ENCODE results near the gene DNA2. TPM values are rescaled to one million over a fixed set of nuclear protein-coding genes. Genes with fewer than 3 reads are reported as not detected.
"Not testable (repeated sequence)": the region's sequence is repeated elsewhere in the genome, so short reads cannot be mapped to it uniquely, and the experiment has no call there.

DNA2 gene
- total and polyA plus RNA-seq, 2 experiments from 2014 or later, result 3.4 to 8.1 TPM

DNA sequence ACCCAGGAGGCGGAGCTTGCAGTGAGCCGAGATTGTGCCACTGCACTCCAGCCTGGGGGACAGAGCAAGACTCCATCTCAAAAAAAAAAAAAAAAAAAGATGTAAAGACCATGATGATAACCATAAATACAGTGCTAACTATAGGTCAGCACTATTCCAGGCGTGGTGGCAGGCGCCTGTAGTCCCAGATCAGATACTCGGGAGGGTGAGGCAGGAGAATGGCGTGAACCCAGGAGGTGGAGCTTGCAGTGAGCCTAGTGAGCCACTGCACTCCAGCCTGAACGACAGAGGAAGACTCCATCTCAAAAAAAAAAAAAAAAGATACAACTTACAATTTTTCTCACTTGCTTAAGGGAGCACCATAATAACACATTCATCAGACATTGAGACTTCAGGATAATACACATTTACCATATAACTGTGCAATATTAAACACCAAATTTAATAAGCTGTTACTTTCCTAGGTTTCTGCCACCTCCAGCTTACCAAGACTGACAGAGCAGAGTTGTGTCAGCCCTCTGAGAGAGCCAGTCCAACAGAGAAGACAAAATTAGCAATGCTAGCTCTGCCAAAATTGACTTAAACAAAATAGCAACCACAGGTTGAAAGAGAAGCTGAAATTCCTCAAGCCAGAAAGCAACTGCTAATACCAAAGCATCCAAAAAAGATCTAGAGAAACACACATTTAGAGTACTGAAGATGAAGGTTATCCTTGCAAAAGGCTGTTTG, 8.2 kb downstream of the DNA2 start:
- H3K9me3 ChIP-seq (ENCODE audit: low read depth), result no peaks in the 10 kb centered on the region
- H3K27me3 ChIP-seq, result no peaks in the 10 kb centered on the region
- TF ChIP-seq, protein P1, sequence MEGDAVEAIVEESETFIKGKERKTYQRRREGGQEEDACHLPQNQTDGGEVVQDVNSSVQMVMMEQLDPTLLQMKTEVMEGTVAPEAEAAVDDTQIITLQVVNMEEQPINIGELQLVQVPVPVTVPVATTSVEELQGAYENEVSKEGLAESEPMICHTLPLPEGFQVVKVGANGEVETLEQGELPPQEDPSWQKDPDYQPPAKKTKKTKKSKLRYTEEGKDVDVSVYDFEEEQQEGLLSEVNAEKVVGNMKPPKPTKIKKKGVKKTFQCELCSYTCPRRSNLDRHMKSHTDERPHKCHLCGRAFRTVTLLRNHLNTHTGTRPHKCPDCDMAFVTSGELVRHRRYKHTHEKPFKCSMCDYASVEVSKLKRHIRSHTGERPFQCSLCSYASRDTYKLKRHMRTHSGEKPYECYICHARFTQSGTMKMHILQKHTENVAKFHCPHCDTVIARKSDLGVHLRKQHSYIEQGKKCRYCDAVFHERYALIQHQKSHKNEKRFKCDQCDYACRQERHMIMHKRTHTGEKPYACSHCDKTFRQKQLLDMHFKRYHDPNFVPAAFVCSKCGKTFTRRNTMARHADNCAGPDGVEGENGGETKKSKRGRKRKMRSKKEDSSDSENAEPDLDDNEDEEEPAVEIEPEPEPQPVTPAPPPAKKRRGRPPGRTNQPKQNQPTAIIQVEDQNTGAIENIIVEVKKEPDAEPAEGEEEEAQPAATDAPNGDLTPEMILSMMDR (IDR thresholded peaks at IDR 0.05; ENCODE audit: low read depth, low read length), result no peak
- no peak overlapping the region for H3K4me3 ChIP-seq
- DNase-seq (ENCODE audit: low read depth in 1 of 2, low spot score in 1 of 2), result no peak
- H3K36me3 ChIP-seq, result peaks cover 17% of the 10 kb centered on the region
- no peaks in the 10 kb centered on the region for H3K4me1 ChIP-seq (ENCODE audit: low read depth)
- no peak overlapping the region for H3K27ac ChIP-seq

DNA sequence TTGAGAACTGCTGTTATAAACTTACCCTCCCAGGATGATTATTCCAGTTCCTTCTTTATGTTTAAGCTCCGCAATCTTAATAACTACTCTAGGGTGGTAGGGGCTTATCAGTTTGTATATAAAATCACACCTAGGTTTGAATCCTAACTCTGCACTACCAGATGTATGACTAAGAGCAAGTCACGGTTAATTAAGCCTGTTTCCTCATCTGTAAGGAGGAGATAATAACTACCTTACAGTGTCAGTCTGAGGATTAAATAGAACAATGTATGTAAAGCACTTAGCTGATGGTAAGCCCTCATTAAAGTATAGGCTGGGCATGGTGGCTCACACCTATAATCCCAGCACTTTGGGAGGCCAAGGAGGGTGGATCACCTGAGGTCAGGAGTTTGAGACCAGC, 9.2 kb downstream of the DNA2 start:
- H3K4me3 ChIP-seq, result no peak overlapping the region
- no peak overlapping the region for H3K27ac ChIP-seq
- TF ChIP-seq, protein P1 (IDR thresholded peaks at IDR 0.05; ENCODE audit: low read depth, low read length), result no peak
- no peaks in the 10 kb centered on the region for H3K4me1 ChIP-seq (ENCODE audit: low read depth)
- H3K27me3 ChIP-seq, result no peaks in the 10 kb centered on the region
- DNase-seq (ENCODE audit: low read depth in 1 of 2, low spot score in 1 of 2), result no peak
- H3K9me3 ChIP-seq (ENCODE audit: low read depth), result no peaks in the 10 kb centered on the region
- peaks cover 10% of the 10 kb centered on the region for H3K36me3 ChIP-seq

DNA sequence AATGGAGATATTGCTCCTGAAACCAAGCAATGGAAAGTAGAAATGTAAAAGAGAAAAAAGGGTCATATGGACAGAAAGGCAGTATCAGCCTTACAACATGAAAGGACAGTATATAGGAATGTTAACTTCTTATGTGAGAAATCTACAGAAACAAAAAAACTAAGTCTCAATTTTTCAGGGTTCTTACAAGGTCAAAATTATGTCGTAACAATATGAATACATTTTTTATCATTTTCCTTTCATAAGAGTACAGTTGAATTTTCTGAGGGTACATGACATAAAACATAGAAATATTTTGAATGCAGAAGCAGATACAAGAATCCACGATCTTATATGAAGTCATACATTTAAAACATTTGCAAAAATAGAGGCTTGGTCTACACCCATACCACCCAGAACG, 10.7 kb downstream of the DNA2 start:
- Histone ChIP-seq H3K4me3 (no peak overlapping the region), H3K4me1 (ENCODE audit: low read depth) (no peaks in the 10 kb centered on the region), H3K27me3 (no peaks in the 10 kb centered on the region), H3K27ac (no peak overlapping the region), H3K36me3 (peaks cover 5% of the 10 kb centered on the region), H3K9me3 (ENCODE audit: low read depth) (no peaks in the 10 kb centered on the region)
- TF ChIP-seq, protein P1 (IDR thresholded peaks at IDR 0.05; ENCODE audit: low read depth, low read length), result no peak
- DNase-seq (ENCODE audit: low read depth in 1 of 2, low spot score in 1 of 2), result no peak

DNA sequence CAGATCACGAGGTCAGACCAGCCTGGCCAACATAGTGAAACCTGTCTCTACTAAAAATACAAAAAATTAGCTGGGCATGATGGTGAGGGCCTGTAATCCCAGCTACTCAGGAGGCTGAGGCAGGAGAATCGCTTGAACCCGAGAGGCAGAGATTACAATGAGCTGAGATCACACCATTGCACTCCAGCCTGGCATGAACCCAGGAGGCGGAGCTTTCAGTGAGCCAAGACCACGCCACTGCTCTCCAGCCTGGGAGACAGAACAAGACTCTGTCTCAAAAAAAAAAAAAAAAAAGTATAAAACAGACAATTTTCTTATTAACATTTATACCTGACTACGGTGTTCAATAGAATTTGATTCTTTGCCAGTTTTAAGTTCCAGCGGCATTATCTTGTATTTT, 22.1 kb downstream of the DNA2 start:
- H3K4me3 ChIP-seq; H3K4me1 ChIP-seq (ENCODE audit: low read depth); H3K27me3 ChIP-seq; H3K9me3 ChIP-seq (ENCODE audit: low read depth); H3K27ac ChIP-seq; H3K36me3 ChIP-seq: not testable (repeated sequence)
- DNase-seq (ENCODE audit: low read depth in 1 of 2, low spot score in 1 of 2), result peak in 1 of 2 donors; percentile 66

DNA sequence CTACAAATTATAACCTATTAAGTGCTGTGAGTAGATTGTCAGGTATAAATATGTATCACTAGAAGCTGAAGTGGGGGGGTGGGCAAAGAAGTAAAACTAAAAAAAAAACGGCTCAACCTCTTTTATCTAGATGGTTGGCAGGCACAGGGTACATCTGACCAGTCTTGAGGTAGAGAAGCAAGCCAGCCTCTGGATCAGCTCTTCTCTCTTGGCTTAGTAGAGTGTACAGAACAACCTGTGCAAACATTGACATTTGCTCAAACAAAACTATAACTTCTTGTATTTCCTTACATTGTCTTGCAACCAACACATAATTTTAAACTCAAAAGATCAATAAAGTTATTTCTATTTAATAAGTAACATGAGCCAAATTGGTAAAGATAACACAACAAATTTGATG, 25.6 kb downstream of the DNA2 start:
- Histone ChIP-seq H3K4me3 (no peak overlapping the region), H3K36me3 (no peaks in the 10 kb centered on the region), H3K27ac (no peak overlapping the region), H3K4me1 (ENCODE audit: low read depth) (no peaks in the 10 kb centered on the region), H3K27me3 (no peaks in the 10 kb centered on the region), H3K9me3 (ENCODE audit: low read depth) (no peaks in the 10 kb centered on the region)
- no peak for DNase-seq (ENCODE audit: low read depth in 1 of 2, low spot score in 1 of 2)
- TF ChIP-seq, protein P1 (IDR thresholded peaks at IDR 0.05; ENCODE audit: low read depth, low read length), result no peak

DNA sequence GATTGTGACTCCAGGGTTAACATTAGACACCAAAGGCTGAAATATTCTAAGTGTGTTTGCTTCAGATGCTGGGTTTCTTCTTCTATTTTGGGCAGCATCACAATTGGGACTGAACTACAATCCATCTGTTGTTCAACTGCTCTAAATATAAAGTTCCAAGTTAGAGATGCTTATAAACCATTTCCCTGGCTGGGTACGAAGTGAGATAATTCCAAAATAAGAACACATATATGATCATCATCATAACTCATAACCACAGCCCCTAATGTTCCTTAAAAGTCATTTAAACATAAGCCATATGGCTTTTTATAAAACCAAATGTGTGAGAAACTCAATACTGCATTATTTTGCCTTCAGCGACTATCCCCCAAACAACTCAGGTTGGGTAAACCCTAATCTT, 28.8 kb downstream of the DNA2 start:
- Histone ChIP-seq H3K27ac (no peak overlapping the region), H3K36me3 (no peaks in the 10 kb centered on the region), H3K4me3 (no peak overlapping the region), H3K9me3 (ENCODE audit: low read depth) (no peaks in the 10 kb centered on the region), H3K4me1 (ENCODE audit: low read depth) (no peaks in the 10 kb centered on the region), H3K27me3 (no peaks in the 10 kb centered on the region)
- DNase-seq (ENCODE audit: low read depth in 1 of 2, low spot score in 1 of 2), result no peak
- TF ChIP-seq, protein P1 (IDR thresholded peaks at IDR 0.05; ENCODE audit: low read depth, low read length), result no peak
